Measurements from ENCODE around the gene SRRM2.
"Not testable (repeated sequence)": the region's sequence is repeated elsewhere in the genome, so short reads cannot be mapped to it uniquely, and the experiment has no call there.

SRRM2 gene

DNA sequence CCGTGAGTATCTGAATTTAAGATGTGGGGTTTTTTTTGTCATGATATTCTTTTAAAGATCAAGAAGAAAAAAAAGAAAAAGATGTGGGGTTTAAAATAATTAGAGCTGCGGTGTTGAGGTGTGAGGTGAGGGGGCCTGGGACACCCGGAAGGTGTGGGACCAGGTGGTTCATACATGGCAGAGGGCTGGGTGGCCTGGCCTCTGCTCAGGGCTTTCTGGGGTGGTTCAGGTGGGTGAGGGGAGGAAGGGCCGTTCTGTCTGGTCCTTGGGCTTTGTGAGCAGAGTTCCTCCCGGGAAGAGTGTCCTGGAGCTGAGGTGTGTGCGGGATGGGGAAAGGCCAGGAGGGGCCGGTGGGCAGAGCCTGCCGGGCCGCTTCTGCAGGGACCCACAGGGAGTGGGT is 37.4 kb upstream of the SRRM2 start:
- no peak for DNase-seq (ENCODE audit: low read depth in 2 of 2)

- DNase-seq (ENCODE audit: low read depth in 2 of 2), result peak; percentile 67 to 77
Observed at GRCh38 chr16:2715519-2715918, 36.9 kb upstream of the SRRM2 start.

GRCh38 chr16:2715966-2716885 is 36.2 kb upstream of the SRRM2 start:
- no peak for DNase-seq (ENCODE audit: low read depth in 2 of 2)

DNA sequence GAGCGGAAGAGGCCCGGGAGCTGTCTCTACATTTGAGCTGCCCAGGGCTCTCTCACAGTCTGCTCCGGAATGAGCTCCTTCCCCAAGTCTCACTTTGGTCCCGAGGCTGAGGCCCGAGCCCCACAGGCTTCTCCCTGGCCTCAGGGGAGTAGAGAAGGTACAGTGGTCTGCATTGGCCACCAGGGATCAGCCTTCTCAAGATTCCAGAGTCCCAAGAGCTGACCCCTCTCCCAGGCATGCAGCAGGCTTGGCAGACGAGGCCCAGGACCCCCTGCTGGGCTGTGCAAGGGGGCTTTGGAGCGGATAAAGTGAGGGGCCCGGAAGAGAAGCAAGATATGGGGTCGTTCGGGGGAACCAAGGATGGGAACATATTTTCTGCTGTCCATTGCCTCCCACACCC is 35.5 kb upstream of the SRRM2 start:
- no peak for DNase-seq (ENCODE audit: low read depth in 2 of 2)

DNA sequence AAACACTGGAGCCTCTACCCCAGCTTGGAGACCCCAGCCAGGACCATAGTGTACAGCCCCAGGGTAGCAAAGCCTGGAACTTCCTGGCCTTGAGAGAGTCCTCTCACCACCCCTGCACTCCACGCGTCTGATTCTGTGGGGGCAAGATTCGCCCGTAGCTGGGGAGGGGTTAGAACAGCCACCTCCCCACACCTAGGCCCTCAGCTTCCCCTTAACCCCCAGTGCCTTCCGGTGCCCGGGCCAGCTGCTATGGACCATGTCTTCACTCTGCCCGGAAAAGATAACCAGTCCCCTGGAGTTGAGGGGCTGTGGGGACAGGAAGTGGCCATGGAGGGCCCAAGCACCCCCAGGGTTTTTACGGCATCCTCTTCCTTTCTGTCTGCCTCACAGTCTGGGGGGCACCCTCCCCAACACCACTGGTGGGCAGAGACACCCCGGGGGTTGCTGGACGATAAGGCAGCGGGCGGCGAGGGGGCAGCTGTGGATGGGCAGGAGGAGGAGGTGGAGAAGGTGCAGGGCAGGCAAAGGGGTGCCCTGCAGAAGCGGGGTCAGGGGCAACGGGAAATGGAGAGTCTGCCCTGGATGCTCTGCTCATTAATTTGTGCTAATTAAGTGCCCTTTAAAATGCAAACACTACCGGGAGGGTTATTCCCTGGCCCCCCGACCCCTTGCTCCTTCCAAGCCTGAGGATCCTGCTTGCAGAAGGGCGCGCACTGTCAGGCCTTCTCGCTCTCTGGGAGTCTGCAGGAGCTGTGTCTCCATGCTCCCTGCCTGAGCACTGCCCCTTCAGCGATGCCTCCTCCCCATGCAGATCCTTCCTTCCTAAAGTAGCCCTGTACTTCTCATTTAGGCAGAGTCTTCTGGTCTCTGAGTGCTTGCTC is 34.8 kb upstream of the SRRM2 start:
- DNase-seq (ENCODE audit: low read depth in 2 of 2), result no peak

GRCh38 chr16:2719328-2720063 is 32.9 kb upstream of the SRRM2 start:
- no peak for DNase-seq (ENCODE audit: low read depth in 2 of 2)

- DNase-seq (ENCODE audit: low read depth in 2 of 2), result no peak
Observed at GRCh38 chr16:2720064-2720457, 32.4 kb upstream of the SRRM2 start, which contains the start of gene PRSS27. Gene PRSS27 (minus strand): TSS chr16:2720224. CDS start chr16:2720160, 64 bp downstream.

GRCh38 chr16:2720719-2721633 is 31.5 kb upstream of the SRRM2 start:
- peak; percentile 80 to 86 for DNase-seq (ENCODE audit: low read depth in 2 of 2)

DNA sequence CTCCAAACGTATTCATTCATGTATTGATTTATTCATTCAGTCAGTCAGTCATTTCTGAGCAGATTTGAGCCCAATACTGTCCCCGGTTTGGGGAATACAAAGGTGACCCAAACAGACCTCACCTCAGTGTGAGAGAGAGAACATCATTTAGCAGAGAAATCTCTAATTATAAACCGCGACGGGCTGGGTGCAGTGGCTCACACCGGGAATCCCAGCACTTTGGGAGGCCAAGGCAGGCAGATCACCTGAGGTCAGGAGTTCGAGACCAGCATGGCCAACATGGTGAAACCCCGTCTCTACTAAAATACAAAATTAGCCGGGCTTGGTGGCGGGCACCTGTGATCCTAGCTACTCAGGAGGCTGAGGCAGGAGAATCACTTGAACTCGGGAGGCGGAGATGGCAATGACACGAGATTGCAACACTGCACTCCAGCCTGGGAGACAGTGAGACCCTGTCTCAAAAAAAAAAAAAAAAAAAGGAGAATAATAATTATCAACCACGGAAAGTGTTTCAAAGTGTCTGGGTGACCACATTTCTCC is 30.7 kb upstream of the SRRM2 start:
- DNase-seq (ENCODE audit: low read depth in 2 of 2), result not testable (repeated sequence)

GRCh38 chr16:2724088-2724676 is 28.3 kb upstream of the SRRM2 start:
- DNase-seq (ENCODE audit: low read depth in 2 of 2), result no peak

DNA sequence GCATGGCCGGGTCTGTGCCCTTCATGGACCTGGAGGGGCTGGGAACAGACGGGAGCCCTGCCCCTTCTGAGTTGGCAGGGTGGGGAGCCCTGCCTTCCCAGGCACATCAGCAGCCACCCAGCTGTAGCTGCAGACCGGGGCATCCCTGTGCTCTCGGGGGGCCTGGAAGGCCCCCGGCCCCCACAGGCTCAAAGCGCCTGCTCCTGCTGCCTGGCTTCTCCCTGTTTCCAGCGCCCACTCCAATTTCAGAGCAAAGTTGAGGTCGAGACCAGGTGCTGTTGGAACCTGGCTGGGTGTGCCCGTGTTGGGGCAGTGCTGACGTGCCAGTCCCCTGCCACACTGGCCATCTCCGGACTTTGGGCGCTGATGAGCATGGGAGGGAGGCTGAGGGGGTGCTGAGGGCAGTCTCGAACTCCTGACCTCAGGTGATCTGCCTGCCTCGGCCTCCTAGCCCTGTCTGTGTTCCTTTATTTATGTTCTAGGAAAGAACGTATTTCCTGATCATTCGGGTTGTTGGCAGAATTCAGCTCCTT is 27.6 kb upstream of the SRRM2 start:
- DNase-seq (ENCODE audit: low read depth in 2 of 2), result no peak

DNA sequence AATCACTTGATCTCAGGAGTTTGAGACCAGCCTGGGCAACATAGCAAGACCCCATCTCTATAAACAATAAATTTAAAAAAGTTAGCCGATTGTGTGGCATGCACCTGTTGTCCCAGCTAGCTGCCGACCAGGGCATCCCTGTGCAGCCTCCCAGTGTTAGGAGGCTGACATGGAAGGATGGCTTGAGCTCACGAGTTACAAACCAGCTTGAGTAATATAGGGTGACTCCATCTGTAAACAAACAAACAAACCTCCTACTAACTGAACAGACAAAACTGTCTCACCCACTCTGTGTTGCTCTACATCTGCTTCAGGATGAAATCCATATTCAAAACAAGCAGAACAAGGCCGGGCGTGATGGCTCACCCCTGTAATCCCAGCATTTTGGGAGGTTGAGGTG is 25.5 kb upstream of the SRRM2 start:
- DNase-seq (ENCODE audit: low read depth in 2 of 2), result no peak

DNA sequence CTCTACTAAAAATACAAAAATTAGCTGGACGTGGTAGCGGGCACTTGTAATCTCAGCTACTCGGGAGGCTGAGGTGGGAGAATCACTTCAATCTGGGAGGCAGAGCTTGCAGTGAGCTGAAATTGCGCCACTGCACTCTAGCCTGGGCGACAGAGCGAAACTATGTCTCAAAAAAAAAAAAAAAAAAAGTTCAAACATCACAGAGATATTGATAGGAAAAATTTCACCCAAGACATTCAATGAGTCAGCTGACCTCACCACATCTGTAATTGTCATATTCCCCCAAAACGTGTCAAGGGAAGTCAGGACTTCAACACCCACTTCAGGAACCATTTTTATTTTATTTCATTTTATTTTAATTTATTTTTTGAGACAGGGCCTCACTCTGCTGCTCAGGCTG is 24.4 kb upstream of the SRRM2 start:
- no peak for DNase-seq (ENCODE audit: low read depth in 2 of 2)

- DNase-seq (ENCODE audit: low read depth in 2 of 2), result no peak
Observed at GRCh38 chr16:2734844-2735515, 17.5 kb upstream of the SRRM2 start.

GRCh38 chr16:2736476-2737237 is 15.8 kb upstream of the SRRM2 start:
- no peak for DNase-seq (ENCODE audit: low read depth in 2 of 2)

DNA sequence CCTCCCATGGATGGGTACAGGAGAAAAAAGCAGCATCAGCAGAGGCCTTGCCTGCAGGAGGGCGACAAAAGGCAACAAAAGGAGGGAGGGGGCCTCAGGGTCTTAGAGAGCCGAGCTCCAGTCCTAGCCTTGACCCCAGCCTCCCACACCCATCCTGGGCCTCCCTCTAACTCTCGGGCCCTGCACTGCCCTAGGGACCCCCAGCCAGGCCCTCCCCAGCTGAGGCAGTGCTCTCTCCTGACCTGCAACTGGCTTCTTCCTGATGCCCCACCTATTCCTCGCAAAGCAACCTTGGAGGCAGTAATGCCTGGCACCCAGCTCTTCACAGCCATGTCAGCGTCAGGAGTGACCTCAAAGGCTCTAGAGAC is 15.2 kb upstream of the SRRM2 start:
- no peak for DNase-seq (ENCODE audit: low read depth in 2 of 2)

GRCh38 chr16:2737895-2738418 is 14.5 kb upstream of the SRRM2 start:
- DNase-seq (ENCODE audit: low read depth in 2 of 2), result no peak

GRCh38 chr16:2738615-2739014 is 13.8 kb upstream of the SRRM2 start:
- no peak for DNase-seq (ENCODE audit: low read depth in 2 of 2)

All from stimulated activated CD8-positive, alpha-beta memory T cell treated with anti-CD3 and anti-CD28 coated beads, Interleukin-2, amount 100 ng/mL, for 48 hours (primary cell).